ENCODE results near the gene ZFP36L1.

The ZFP36L1 gene

GRCh38 chr14:68795597-68796417 is 2.9 kb upstream of the ZFP36L1 start:
- peak; percentile 94 for DNase-seq (ENCODE audit: low read depth, low spot score)

GRCh38 chr14:68794851-68795596 is 2.2 kb upstream of the ZFP36L1 start:
- peak; percentile 70 for DNase-seq (ENCODE audit: low read depth, low spot score)

- peak; percentile 75 for DNase-seq (ENCODE audit: low read depth, low spot score)
Observed at GRCh38 chr14:68794130-68794850, 1.4 kb upstream of the ZFP36L1 start.

- no peak for DNase-seq (ENCODE audit: low read depth, low spot score)
Observed at GRCh38 chr14:68793734-68794129, 865 bp upstream of the ZFP36L1 start.

- no peak for DNase-seq (ENCODE audit: low read depth, low spot score)
Observed at GRCh38 chr14:68792678-68792978, 239 bp downstream of the ZFP36L1 start.

- peak; percentile 45 for DNase-seq (ENCODE audit: low read depth, low spot score)
Observed at GRCh38 chr14:68791902-68792677, 777 bp downstream of the ZFP36L1 start.

- peak; percentile 51 for DNase-seq (ENCODE audit: low read depth, low spot score)
Observed at GRCh38 chr14:68791078-68791901, 1.6 kb downstream of the ZFP36L1 start.

GRCh38 chr14:68790644-68791077 is 2.2 kb downstream of the ZFP36L1 start:
- no peak for DNase-seq (ENCODE audit: low read depth, low spot score)

GRCh38 chr14:68789821-68790643 is 2.8 kb downstream of the ZFP36L1 start:
- peak; percentile 55 for DNase-seq (ENCODE audit: low read depth, low spot score)

- peak; percentile 82 for DNase-seq (ENCODE audit: low read depth, low spot score)
Observed at GRCh38 chr14:68788996-68789820, 3.7 kb downstream of the ZFP36L1 start.

GRCh38 chr14:68788275-68788995 is 4.4 kb downstream of the ZFP36L1 start:
- no peak for DNase-seq (ENCODE audit: low read depth, low spot score)

GRCh38 chr14:68787092-68787992 is 5.5 kb downstream of the ZFP36L1 start:
- DNase-seq (ENCODE audit: low read depth, low spot score): peak; percentile 55

- DNase-seq (ENCODE audit: low read depth, low spot score): peak; percentile 64
Observed at GRCh38 chr14:68786491-68787091, 6.3 kb downstream of the ZFP36L1 start.

GRCh38 chr14:68785534-68786490 is 7.1 kb downstream of the ZFP36L1 start:
- DNase-seq (ENCODE audit: low read depth, low spot score): no peak

- DNase-seq (ENCODE audit: low read depth, low spot score): no peak
Observed at GRCh38 chr14:68784978-68785533, 7.8 kb downstream of the ZFP36L1 start.
